Transverse colon (tissue), 4 donors: ENCODE measurements around the gene KRT32. TPM values are rescaled to one million over a fixed set of nuclear protein-coding genes. Genes with fewer than 3 reads are reported as not detected.

Experiments
- DNase-seq: peaks from one replicate; pipeline ENCODE4 v3.0.0-alpha.2; 2019
- H3K27ac ChIP-seq, 4 donors: fragments of 200-600 bp; sonication (generic); 2 replicates each; pipeline ENCODE4 v1.5.1; 2016 to 2018; ENCODE audit warnings: inconsistent platforms in 4 of 4
- H3K27me3 ChIP-seq: fragments of 200-600 bp; sonication (generic); 2 replicates; pipeline ENCODE4 v1.5.1; 2017; ENCODE audit warnings: inconsistent platforms
- H3K36me3 ChIP-seq, 4 donors: fragments of 200-600 bp; sonication (generic); 2 replicates each; pipeline ENCODE4 v1.5.1; 2017 to 2019; ENCODE audit warnings: inconsistent platforms in 4 of 4
- H3K4me1 ChIP-seq, 4 donors: fragments of 200-600 bp; sonication (generic); 2 replicates each; pipeline ENCODE4 v1.5.1; 2017 to 2020; ENCODE audit warnings: inconsistent platforms in 4 of 4
- H3K4me3 ChIP-seq, 4 donors: fragments of 200-600 bp; sonication (generic); 1 replicate in 1 of 4; 2 replicates in 3 of 4; pipeline versions ENCODE4 v1.5.1 to v1.6.1; 2017 to 2019; ENCODE audit warnings: inconsistent platforms in 4 of 4
- H3K9me3 ChIP-seq, 2 donors: fragments of 200-600 bp; sonication (generic); 2 replicates each; pipeline ENCODE4 v1.5.1; 2017 to 2019; ENCODE audit warnings: inconsistent platforms in 2 of 2
- EP300 ChIP-seq: sonication (generic); formaldehyde crosslinking; IDR thresholded peaks from one replicate; pipeline ENCODE4 v1.6.1; 2017; ENCODE audit warnings: antibody characterized with exemption, low read depth
- POLR2A ChIP-seq: fragments of 450-650 bp; IDR thresholded peaks from one replicate; pipeline ENCODE4 v1.6.1; 2016; ENCODE audit warnings: antibody characterized with exemption, mild to moderate bottlenecking, moderate library complexity
- POLR2AphosphoS5 ChIP-seq, 3 donors: sonication (generic); formaldehyde crosslinking; IDR thresholded peaks; one replicate each; pipeline ENCODE4 v1.6.1; 2016; ENCODE audit warnings: antibody characterized with exemption in 3 of 3
- WGBS, 2 donors: methylation state at CpG; one replicate each; pipeline ENCODE4 v1.1.5; 2018; ENCODE audit warnings: low coverage in 1 of 2; 5-methylcytosine and 5-hydroxymethylcytosine counted together
- in situ Hi-C, 4 donors: fragments of 200-750 bp; cut with MboI; loops; one replicate each; pipeline versions ENCODE4 v1.15.0 to v1.15.1; 2017; ENCODE audit warnings: low sequenced_read_pairs in 3 of 4, low pct_ligation_motif_present in 1 of 4, low pct_unique_long_range_greater_than_20kb in 1 of 4
- intact Hi-C: fragments of 100-400 bp; cut with DNase I; formaldehyde crosslinking; loops from one replicate; pipeline ENCODE4 v1.15.1; 2023; ENCODE audit warnings: low total_unique reads
- total RNA-seq, 4 donors: library from RNA; depleted of rRNA; stranded (reverse); fragments of >200 nt; gene quantifications; one replicate each; pipeline ENCODE4 v1.1.0, GENCODE V29; 2016
- TF ChIP-seq, protein P1 (sequence below), 5 experiments: fragments of 200-600 bp in 3 of 5; fragments of 450-650 bp in 2 of 5; sonication (generic) in 3 of 5; IDR thresholded peaks; 1 replicate in 2 of 5; 2 replicates in 3 of 5; pipeline ENCODE4 v1.5.1; 2016 to 2017; ENCODE audit warnings: antibody characterized with exemption in 5 of 5, inconsistent platforms in 3 of 5, mild to moderate bottlenecking in 2 of 5, moderate library complexity in 1 of 5

Gene KRT32
- total RNA-seq, 4 donors from 2014 or later, result not detected

DNA sequence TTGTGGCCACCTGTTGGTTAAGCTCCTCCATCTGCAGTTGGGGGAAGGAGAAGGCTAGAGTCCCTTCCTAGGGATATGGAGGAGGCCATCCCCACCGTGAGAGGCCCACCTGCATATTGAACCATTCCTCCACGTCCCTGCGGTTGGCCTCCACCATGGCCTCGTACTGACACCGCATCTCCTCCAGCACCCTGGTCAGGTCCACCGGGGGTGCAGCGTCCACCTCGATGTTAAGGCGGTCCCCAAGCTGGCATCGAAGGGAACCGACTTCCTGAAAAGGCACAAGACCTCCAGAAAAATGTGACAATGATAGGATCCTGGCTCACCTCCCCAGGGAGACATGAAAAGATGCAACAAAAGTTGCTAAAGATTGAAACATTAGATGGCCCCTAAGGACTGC is 3.0 kb downstream of the KRT32 start:
- TF ChIP-seq POLR2AphosphoS5 (IDR thresholded peaks at IDR 0.05) (no peak), POLR2A (no peak)
- 84% methylated on average over 11 of the region's 11 CpGs; no CpG with 5 or more reads in 1 of the 2 donors for WGBS, 2 donors
- Histone ChIP-seq H3K9me3 (no peaks in the 10 kb centered on the region), H3K27ac (no peak overlapping the region), H3K36me3 (no peaks in the 10 kb centered on the region), H3K27me3 (no peaks in the 10 kb centered on the region), H3K4me3 (no peak overlapping the region), H3K4me1 (no peaks in the 10 kb centered on the region)
- no peak for DNase-seq
- intact Hi-C loops, result no loop called here
- in situ Hi-C loops, result no loop called here

DNA sequence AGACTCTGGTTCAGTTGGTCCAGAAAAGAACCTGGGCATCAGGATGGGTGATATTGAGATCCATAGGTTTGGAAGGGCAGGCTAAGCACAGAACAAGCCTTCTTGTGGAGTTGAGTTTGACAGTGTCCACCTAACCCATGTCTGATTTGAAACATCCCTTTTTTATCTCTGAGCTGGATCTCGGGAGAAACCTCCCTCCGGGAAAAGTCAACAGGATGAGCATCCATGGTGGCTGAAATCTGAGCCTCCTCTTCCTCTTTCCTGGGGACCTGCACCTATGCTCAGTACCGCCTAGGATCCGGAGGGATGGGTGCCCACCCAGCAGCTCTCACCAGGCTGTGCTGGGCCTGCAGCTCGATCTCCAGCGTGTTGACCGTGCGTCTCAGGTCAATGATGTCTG is 3.4 kb downstream of the KRT32 start:
- in situ Hi-C loops (no loop called here), intact Hi-C loops (no loop called here)
- no peak for DNase-seq
- no peak overlapping the region for H3K4me3 ChIP-seq
- no peak overlapping the region for H3K27ac ChIP-seq
- H3K4me1 ChIP-seq, result no peaks in the 10 kb centered on the region
- H3K36me3 ChIP-seq, result no peaks in the 10 kb centered on the region
- TF ChIP-seq EP300 (no peak), POLR2AphosphoS5 (IDR thresholded peaks at IDR 0.05) (no peak), POLR2A (no peak)
- TF ChIP-seq, protein P1, sequence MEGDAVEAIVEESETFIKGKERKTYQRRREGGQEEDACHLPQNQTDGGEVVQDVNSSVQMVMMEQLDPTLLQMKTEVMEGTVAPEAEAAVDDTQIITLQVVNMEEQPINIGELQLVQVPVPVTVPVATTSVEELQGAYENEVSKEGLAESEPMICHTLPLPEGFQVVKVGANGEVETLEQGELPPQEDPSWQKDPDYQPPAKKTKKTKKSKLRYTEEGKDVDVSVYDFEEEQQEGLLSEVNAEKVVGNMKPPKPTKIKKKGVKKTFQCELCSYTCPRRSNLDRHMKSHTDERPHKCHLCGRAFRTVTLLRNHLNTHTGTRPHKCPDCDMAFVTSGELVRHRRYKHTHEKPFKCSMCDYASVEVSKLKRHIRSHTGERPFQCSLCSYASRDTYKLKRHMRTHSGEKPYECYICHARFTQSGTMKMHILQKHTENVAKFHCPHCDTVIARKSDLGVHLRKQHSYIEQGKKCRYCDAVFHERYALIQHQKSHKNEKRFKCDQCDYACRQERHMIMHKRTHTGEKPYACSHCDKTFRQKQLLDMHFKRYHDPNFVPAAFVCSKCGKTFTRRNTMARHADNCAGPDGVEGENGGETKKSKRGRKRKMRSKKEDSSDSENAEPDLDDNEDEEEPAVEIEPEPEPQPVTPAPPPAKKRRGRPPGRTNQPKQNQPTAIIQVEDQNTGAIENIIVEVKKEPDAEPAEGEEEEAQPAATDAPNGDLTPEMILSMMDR (IDR thresholded peaks at IDR 0.05), result no peak
- WGBS, 2 donors, result 91% methylated on average over 8 of the region's 8 CpGs; no CpG with 5 or more reads in 1 of the 2 donors
- no peaks in the 10 kb centered on the region for H3K9me3 ChIP-seq
- no peaks in the 10 kb centered on the region for H3K27me3 ChIP-seq

DNA sequence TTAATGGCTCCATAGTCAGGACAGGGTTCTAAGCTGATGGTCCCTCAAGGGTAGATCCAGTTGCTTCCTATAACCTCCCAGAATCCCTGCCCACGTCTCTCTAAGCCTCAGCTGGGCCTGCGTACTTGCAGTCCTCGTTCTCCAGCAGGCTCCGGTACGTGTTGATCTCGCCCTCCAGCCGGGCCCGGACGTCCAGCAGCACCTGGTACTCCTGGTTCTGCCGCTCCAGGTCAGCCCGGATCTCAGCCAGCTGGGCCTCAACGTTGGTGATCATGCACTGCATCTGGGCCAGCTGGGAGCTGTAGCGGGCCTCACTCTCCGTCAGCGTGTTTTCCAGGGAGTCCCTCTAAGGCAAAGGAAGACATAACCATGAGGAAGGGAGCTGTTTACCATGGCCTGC is 4.5 kb downstream of the KRT32 start:
- Histone ChIP-seq H3K27ac (no peak overlapping the region), H3K9me3 (no peaks in the 10 kb centered on the region), H3K4me1 (no peaks in the 10 kb centered on the region), H3K4me3 (no peak overlapping the region), H3K27me3 (no peaks in the 10 kb centered on the region), H3K36me3 (no peaks in the 10 kb centered on the region)
- 73% methylated on average over 15 of the region's 15 CpGs; no CpG with 5 or more reads in 1 of the 2 donors for WGBS, 2 donors
- TF ChIP-seq EP300 (no peak), POLR2A (no peak), POLR2AphosphoS5 (IDR thresholded peaks at IDR 0.05) (no peak)
- TF ChIP-seq, protein P1 (IDR thresholded peaks at IDR 0.05), result no peak
- no peak for DNase-seq
- in situ Hi-C loops, result no loop called here
- intact Hi-C loops, result no loop called here

DNA sequence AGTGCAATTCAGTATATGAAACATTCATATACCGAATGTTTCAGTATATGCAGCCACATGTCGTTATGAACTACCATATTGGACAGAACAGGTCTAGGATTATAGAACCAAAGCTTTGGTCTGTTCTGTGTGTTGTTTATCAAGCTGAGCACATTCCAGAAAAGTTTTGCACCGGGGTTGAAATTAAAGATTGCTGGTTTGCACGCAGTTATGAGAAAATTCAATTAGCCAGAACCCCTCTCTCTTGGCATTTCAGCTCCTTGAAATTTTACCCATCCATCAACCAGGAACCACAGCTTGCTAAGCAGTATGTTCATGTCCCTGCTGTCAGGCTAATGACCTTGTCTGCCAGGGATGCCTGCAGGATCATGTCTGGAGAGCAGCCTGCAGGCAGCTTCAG is 9.5 kb downstream of the KRT32 start:
- H3K27me3 ChIP-seq, result peaks cover 4% of the 10 kb centered on the region
- DNase-seq, result no peak
- 83% methylated on average over 4 of the region's 4 CpGs; no CpG with 5 or more reads in 1 of the 2 donors for WGBS, 2 donors
- H3K36me3 ChIP-seq, result no peaks in the 10 kb centered on the region
- TF ChIP-seq POLR2AphosphoS5 (IDR thresholded peaks at IDR 0.05) (no peak), EP300 (no peak), POLR2A (no peak)
- TF ChIP-seq, protein P1 (IDR thresholded peaks at IDR 0.05), result no peak
- H3K4me3 ChIP-seq, result no peak overlapping the region
- no peaks in the 10 kb centered on the region for H3K4me1 ChIP-seq
- H3K9me3 ChIP-seq, result no peaks in the 10 kb centered on the region
- in situ Hi-C loops, result no loop called here
- H3K27ac ChIP-seq, result no peak overlapping the region
- intact Hi-C loops, result no loop called here

DNA sequence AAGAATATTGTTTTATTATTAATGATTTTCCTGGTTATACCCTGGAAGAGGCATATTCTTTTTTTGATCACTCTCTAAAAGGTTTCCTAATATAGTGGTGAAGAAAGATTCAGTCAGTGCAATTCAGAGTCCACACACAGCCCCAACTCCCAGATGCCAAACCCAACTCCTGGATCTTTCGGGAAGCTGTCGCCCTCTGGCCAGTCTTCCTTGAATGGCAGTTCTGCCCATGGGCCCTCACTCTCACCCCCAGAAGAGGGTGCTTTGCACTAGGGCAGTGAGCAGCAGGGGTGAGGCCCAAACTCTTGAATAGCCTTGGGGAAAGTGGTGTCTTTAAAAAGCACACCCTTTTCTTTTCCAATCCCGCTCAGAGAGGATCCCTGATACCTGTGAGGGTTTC is 11.0 kb downstream of the KRT32 start:
- Histone ChIP-seq H3K4me3 (no peak overlapping the region), H3K36me3 (no peaks in the 10 kb centered on the region), H3K4me1 (no peaks in the 10 kb centered on the region), H3K9me3 (no peaks in the 10 kb centered on the region), H3K27me3 (peaks cover 9% of the 10 kb centered on the region), H3K27ac (no peak overlapping the region)
- in situ Hi-C loops, result no loop called here
- intact Hi-C loops, result no loop called here
- WGBS, 2 donors, result 90% methylated on average over 3 of the region's 3 CpGs; no CpG with 5 or more reads in 1 of the 2 donors
- no peak for DNase-seq
- TF ChIP-seq EP300 (no peak), POLR2A (no peak), POLR2AphosphoS5 (IDR thresholded peaks at IDR 0.05) (no peak)
- TF ChIP-seq, protein P1 (IDR thresholded peaks at IDR 0.05), result no peak
